A673 (cell line): ENCODE results near the gene HSPB3. TPM values are rescaled to one million over a fixed set of nuclear protein-coding genes. Genes with fewer than 3 reads are reported as not detected.

ENCODE experiments used
- BruUV-seq: library from RNA; stranded (reverse); fragments of 400-500 nt; replicated peaks from 2 replicates; lab custom pipeline; 2021; lab: Mats Ljungman, UMichigan
- CTCF ChIA-PET: fragments of 300-600 bp; sonication (Branson Sonifier 250); formaldehyde crosslinking; loops from one replicate; lab custom pipeline; 2022; ENCODE audit warnings: antibody characterized with exemption; lab: Charles Lee
- POLR2A ChIA-PET: fragments of 300-600 bp; sonication (Branson Sonifier 250); formaldehyde crosslinking; loops from one replicate; lab custom pipeline; 2022; ENCODE audit warnings: antibody characterized with exemption; ENCODE audit not compliant: low non-redundant PET; lab: Charles Lee
- DNase-seq: peaks from one replicate; pipeline ENCODE4 v3.0.0-alpha.2; 2015; ENCODE audit warnings: low spot score
- H3K27ac ChIP-seq: fragments of 200-600 bp; sonication (generic); 2 replicates; pipeline ENCODE4 v1.5.1; 2016; ENCODE audit warnings: mixed run types, low read depth, mild to moderate bottlenecking, mixed read lengths, antibody characterized with exemption, low read length; ENCODE audit not compliant: poor library complexity, severe bottlenecking
- H3K27me3 ChIP-seq: fragments of 200-600 bp; sonication (generic); replicated peaks from 2 replicates; pipeline ENCODE4 v1.6.1; 2017; ENCODE audit warnings: mixed run types, low read depth, mild to moderate bottlenecking, mixed read lengths, antibody characterized with exemption, low read length; ENCODE audit not compliant: insufficient read depth, poor library complexity
- H3K36me3 ChIP-seq: fragments of 200-600 bp; sonication (generic); 2 replicates; pipeline ENCODE4 v1.6.1; 2016; ENCODE audit warnings: mixed run types, mild to moderate bottlenecking, mixed read lengths, antibody characterized with exemption, low read length; ENCODE audit not compliant: insufficient read depth, poor library complexity, severe bottlenecking
- H3K4me1 ChIP-seq: fragments of 200-600 bp; sonication (generic); 2 replicates; pipeline ENCODE4 v1.6.1; 2017; ENCODE audit warnings: mixed run types, mild to moderate bottlenecking, mixed read lengths, antibody characterized with exemption, low read length; ENCODE audit not compliant: insufficient read depth, poor library complexity, severe bottlenecking
- H3K4me3 ChIP-seq: fragments of 200-600 bp; sonication (generic); 2 replicates; pipeline ENCODE4 v1.5.1; 2016; ENCODE audit warnings: low read depth, mixed run types, mild to moderate bottlenecking, mixed read lengths, low read length; ENCODE audit not compliant: poor library complexity, severe bottlenecking
- H3K9me3 ChIP-seq: fragments of 200-600 bp; sonication (generic); 2 replicates; pipeline ENCODE4 v1.6.1; 2016; ENCODE audit warnings: mixed run types, low read depth, mild to moderate bottlenecking, mixed read lengths, antibody characterized with exemption, low read length; ENCODE audit not compliant: poor library complexity, severe bottlenecking
- EZH2 ChIP-seq: fragments of 200-600 bp; sonication (generic); IDR thresholded peaks from 2 replicates; pipeline ENCODE4 v1.6.1; 2017; ENCODE audit warnings: borderline replicate concordance, low read depth, mild to moderate bottlenecking, mixed read lengths, antibody characterized with exemption, low read length; ENCODE audit not compliant: poor library complexity, severe bottlenecking
- intact Hi-C: fragments of 100-400 bp; cut with micrococcal nuclease; formaldehyde crosslinking; loops from one replicate; pipeline ENCODE4 v1.10.0; 2022; ENCODE audit not compliant: unreplicated experiment
- total RNA-seq: library from RNA; stranded (reverse); gene quantifications from 2 replicates; pipeline ENCODE4 v1.2.3, GENCODE V29; 2021
- TF ChIP-seq, protein P1 (sequence below): fragments of 300-800, 200-600 bp; sonication (generic); conservative IDR thresholded peaks from 2 replicates; pipeline ENCODE4 v1.5.1; 2017; ENCODE audit warnings: low read depth, mild to moderate bottlenecking, antibody characterized with exemption, low read length, moderate library complexity, mixed read lengths

Gene HSPB3
- total RNA-seq, 1 experiment from 2014 or later: not detected

GRCh38 chr5:54491326-54491725, 35.8 kb downstream of the HSPB3 start:
- H3K4me1 ChIP-seq: peaks cover 5% of the 10 kb centered on the region
- H3K9me3 ChIP-seq: no peaks in the 10 kb centered on the region
- CTCF ChIA-PET: no interaction called here
- intact Hi-C loops: no loop called here
- H3K36me3 ChIP-seq: no peaks in the 10 kb centered on the region
- H3K27me3 ChIP-seq: no peaks in the 10 kb centered on the region
- no TSS peak for BruUV-seq
- H3K27ac ChIP-seq: no peak overlapping the region
- POLR2A ChIA-PET: no interaction called here
- no peak for DNase-seq
- no peak overlapping the region for H3K4me3 ChIP-seq
- TF ChIP-seq, protein P1, sequence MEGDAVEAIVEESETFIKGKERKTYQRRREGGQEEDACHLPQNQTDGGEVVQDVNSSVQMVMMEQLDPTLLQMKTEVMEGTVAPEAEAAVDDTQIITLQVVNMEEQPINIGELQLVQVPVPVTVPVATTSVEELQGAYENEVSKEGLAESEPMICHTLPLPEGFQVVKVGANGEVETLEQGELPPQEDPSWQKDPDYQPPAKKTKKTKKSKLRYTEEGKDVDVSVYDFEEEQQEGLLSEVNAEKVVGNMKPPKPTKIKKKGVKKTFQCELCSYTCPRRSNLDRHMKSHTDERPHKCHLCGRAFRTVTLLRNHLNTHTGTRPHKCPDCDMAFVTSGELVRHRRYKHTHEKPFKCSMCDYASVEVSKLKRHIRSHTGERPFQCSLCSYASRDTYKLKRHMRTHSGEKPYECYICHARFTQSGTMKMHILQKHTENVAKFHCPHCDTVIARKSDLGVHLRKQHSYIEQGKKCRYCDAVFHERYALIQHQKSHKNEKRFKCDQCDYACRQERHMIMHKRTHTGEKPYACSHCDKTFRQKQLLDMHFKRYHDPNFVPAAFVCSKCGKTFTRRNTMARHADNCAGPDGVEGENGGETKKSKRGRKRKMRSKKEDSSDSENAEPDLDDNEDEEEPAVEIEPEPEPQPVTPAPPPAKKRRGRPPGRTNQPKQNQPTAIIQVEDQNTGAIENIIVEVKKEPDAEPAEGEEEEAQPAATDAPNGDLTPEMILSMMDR: no peak
- no peak for TF ChIP-seq EZH2

- H3K9me3 ChIP-seq: no peaks in the 10 kb centered on the region
- ChIA-PET POLR2A (interaction anchor here (0.5 kb wide), 1 partner anchor 58 kb away, joined by 3 read pairs; no protein-coding TSS in a partner anchor), CTCF (interaction anchor here (0.5 kb wide), 1 partner anchor 180 kb away, joined by 4 read pairs; no protein-coding TSS in a partner anchor)
- intact Hi-C loops: no loop called here
- TF ChIP-seq, protein P1: no peak
- no peak for TF ChIP-seq EZH2
- peak; percentile 17 for DNase-seq
- no peak overlapping the region for H3K4me3 ChIP-seq
- no peak overlapping the region for H3K27ac ChIP-seq
- no peaks in the 10 kb centered on the region for H3K36me3 ChIP-seq
- BruUV-seq: no TSS peak
- H3K27me3 ChIP-seq: no peaks in the 10 kb centered on the region
- H3K4me1 ChIP-seq: peaks cover 5% of the 10 kb centered on the region
Measured at GRCh38 chr5:54492178-54492577, 36.7 kb downstream of the HSPB3 start.

- BruUV-seq: no TSS peak
- CTCF ChIA-PET: no interaction called here
Measured at GRCh38 chr5:54495027-54495426, 39.5 kb downstream of the HSPB3 start.

More at GRCh38 chr5:54495027-54495426, 39.5 kb downstream of the HSPB3 start:
- POLR2A ChIA-PET: no interaction called here
- no peak for DNase-seq
- no peaks in the 10 kb centered on the region for H3K9me3 ChIP-seq
- H3K27ac ChIP-seq: no peak overlapping the region
- H3K4me3 ChIP-seq: no peak overlapping the region
- TF ChIP-seq, protein P1: no peak
- TF ChIP-seq EZH2: no peak
- no peaks in the 10 kb centered on the region for H3K27me3 ChIP-seq
- intact Hi-C loops: no loop called here
- no peaks in the 10 kb centered on the region for H3K36me3 ChIP-seq
- H3K4me1 ChIP-seq: no peaks in the 10 kb centered on the region

Other genes with a start within 250 kb of the HSPB3 start
- 17.2 and 18.3 TPM in 2 replicates for gene ARL15, start 145.1 kb upstream of the HSPB3 start, total RNA-seq
- 140 and 143 TPM in 2 replicates for gene SNX18, start 62.1 kb downstream of the HSPB3 start, total RNA-seq